Measurements from ENCODE around the gene WFDC13.
A peak's percentile ranks its signal among the peaks of the same experiment; 100 is the strongest.
"Not testable (repeated sequence)": the region's sequence is repeated elsewhere in the genome, so short reads cannot be mapped to it uniquely, and the experiment has no call there.

WFDC13 gene, protein sequence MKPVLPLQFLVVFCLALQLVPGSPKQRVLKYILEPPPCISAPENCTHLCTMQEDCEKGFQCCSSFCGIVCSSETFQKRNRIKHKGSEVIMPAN

GRCh38 chr20:45701873-45702272, at the start of gene WFDC13:
Gene WFDC13, plus strand, starts transcription at chr20:45702038. Its CDS starts 86 bp downstream, at chr20:45702124.
- H3K27me3 ChIP-seq = no peaks in the 10 kb centered on the region
- no peak within 1 kb of the TSS for H3K9ac ChIP-seq
- no peak for TF ChIP-seq Cebpa-rat (IDR thresholded peaks at IDR 0.05)
- no peaks in the 10 kb centered on the region for H4K20me1 ChIP-seq
- no peak within 1 kb of the TSS for H3K27ac ChIP-seq
- no peaks in the 10 kb centered on the region for H3K9me3 ChIP-seq (replicated peaks in 1 of 11)
- H3K36me3 ChIP-seq = no peaks in the 10 kb centered on the region
- peaks cover 0 to 30% (median 0%) of the 10 kb centered on the region in 10 experiments; a peak in 4 of 20 replicates for H3K4me1 ChIP-seq
- no peak within 1 kb of the TSS for H3K4me2 ChIP-seq
- H3K4me3 ChIP-seq = no peak within 1 kb of the TSS

DNA sequence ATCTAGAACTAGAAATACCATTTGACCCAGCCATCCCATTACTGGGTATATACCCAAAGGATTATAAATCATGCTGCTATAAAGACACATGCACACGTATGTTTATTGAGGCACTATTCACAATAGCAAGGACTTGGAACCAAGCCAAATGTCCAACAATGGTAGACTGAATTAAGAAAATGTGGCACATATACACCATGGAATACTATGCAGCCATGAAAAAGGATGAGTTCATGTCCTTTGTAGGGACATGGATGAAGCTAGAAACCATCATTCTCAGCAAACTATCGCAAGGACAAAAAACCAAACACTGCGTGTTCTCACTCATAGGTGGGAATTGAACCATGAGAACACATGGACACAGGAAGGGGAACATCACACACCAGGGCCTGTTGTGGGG, 44.8 kb upstream of the WFDC13 start:
- not testable (repeated sequence) for H3K9ac ChIP-seq; H4K20me1 ChIP-seq; H3K4me1 ChIP-seq; H3K9me3 ChIP-seq (replicated peaks in 1 of 11); H3K27me3 ChIP-seq; H3K36me3 ChIP-seq; H3K27ac ChIP-seq; H3K4me2 ChIP-seq; H3K4me3 ChIP-seq

DNA sequence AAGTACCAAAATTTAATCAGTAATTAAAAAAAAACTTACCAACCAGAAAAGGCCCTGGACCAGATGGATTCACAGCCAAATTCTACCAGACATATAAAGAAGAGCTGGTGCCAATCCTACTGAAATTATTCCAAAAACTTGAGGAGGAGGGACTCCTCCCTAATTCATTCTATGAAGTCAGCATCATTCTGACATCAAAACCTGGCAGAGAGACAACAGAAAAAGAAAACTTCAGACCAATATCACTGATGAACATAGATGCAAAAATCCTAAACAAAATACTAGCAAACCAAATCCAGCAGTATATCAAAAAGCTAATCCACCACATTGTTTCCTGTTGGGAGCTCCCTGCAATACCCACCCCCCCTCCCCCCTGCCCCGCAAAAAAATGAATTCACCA, 31.7 kb upstream of the WFDC13 start, which contains the start of gene WFDC11:
WFDC11 (minus strand) TSS at position 101 of the 400 bp plus-strand sequence. CDS start 19,639 bp downstream, outside the sequence.
- Histone ChIP-seq H3K4me1 (peaks cover 0 to 4% (median 0%) of the 10 kb centered on the region in 10 experiments; a peak in 1 of 20 replicates), H4K20me1 (no peaks in the 10 kb centered on the region), H3K4me2 (0 out of 22 replicates have a peak within 1 kb of the TSS, but pooled peaks of 1 of the 11 experiments have one; percentile 4), H3K36me3 (no peaks in the 10 kb centered on the region), H3K27me3 (no peaks in the 10 kb centered on the region), H3K27ac (no peak within 1 kb of the TSS), H3K9ac (no peak within 1 kb of the TSS), H3K9me3 (replicated peaks in 1 of 11) (peaks cover 5 to 18% (median 10%) of the 10 kb centered on the region in 11 experiments; a peak in 19 of 22 replicates), H3K4me3 (no peak within 1 kb of the TSS)
- no peak for TF ChIP-seq Cebpa-rat (IDR thresholded peaks at IDR 0.05)

GRCh38 chr20:45672765-45673164, 29.1 kb upstream of the WFDC13 start:
- H3K27ac ChIP-seq = no peak overlapping the region
- H3K36me3 ChIP-seq = no peaks in the 10 kb centered on the region
- H3K9ac ChIP-seq = no peak overlapping the region
- no peaks in the 10 kb centered on the region for H4K20me1 ChIP-seq
- no peak for TF ChIP-seq Cebpa-rat (IDR thresholded peaks at IDR 0.05)
- peaks cover 0 to 4% (median 0%) of the 10 kb centered on the region in 10 experiments; a peak in 1 of 20 replicates for H3K4me1 ChIP-seq
- peaks cover 7 to 34% (median 13%) of the 10 kb centered on the region in 11 experiments; a peak in 19 of 22 replicates for H3K9me3 ChIP-seq (replicated peaks in 1 of 11)
- H3K4me3 ChIP-seq = no peak overlapping the region
- H3K27me3 ChIP-seq = no peaks in the 10 kb centered on the region
- H3K4me2 ChIP-seq = no peak overlapping the region

- H4K20me1 ChIP-seq = no peaks in the 10 kb centered on the region
- no peak overlapping the region for H3K4me3 ChIP-seq
- no peaks in the 10 kb centered on the region for H3K27me3 ChIP-seq
- H3K4me1 ChIP-seq = peaks cover 8 to 17% (median 15%) of the 10 kb centered on the region in 10 experiments; a peak in 19 of 20 replicates
- TF ChIP-seq Cebpa-rat (IDR thresholded peaks at IDR 0.05) = no peak
- H3K36me3 ChIP-seq = peaks cover 0 to 6% (median 0%) of the 10 kb centered on the region in 11 experiments; a peak in 2 of 22 replicates
- H3K27ac ChIP-seq = no peak overlapping the region
- H3K9me3 ChIP-seq (replicated peaks in 1 of 11) = peaks cover 40 to 86% (median 50%) of the 10 kb centered on the region in 11 experiments
- no peak overlapping the region for H3K9ac ChIP-seq
- H3K4me2 ChIP-seq = no peak overlapping the region
These were observed 22.2 kb upstream of the WFDC13 start for GRCh38 chr20:45679650-45680049.

- Histone ChIP-seq H4K20me1 (no peaks in the 10 kb centered on the region), H3K9me3 (replicated peaks in 1 of 11) (peaks cover 6 to 36% (median 15%) of the 10 kb centered on the region in 11 experiments; a peak in 20 of 22 replicates), H3K36me3 (no peaks in the 10 kb centered on the region), H3K27me3 (no peaks in the 10 kb centered on the region), H3K27ac (no peak overlapping the region), H3K9ac (no peak overlapping the region), H3K4me1 (peaks cover 8 to 25% (median 21%) of the 10 kb centered on the region in 10 experiments; a peak in 19 of 20 replicates), H3K4me2 (no peak overlapping the region), H3K4me3 (no peak overlapping the region)
- no peak for TF ChIP-seq Cebpa-rat (IDR thresholded peaks at IDR 0.05)
These were observed 15.9 kb upstream of the WFDC13 start for GRCh38 chr20:45685896-45686295.

GRCh38 chr20:45693346-45693745, 8.5 kb upstream of the WFDC13 start:
- not testable (repeated sequence) for H4K20me1 ChIP-seq, H3K4me3 ChIP-seq, H3K4me2 ChIP-seq, H3K27me3 ChIP-seq, H3K9ac ChIP-seq, H3K27ac ChIP-seq, H3K36me3 ChIP-seq
- H3K9me3 ChIP-seq (replicated peaks in 1 of 11) = peaks cover 0 to 13% (median 0%) of the 10 kb centered on the region in 11 experiments; a peak in 2 of 22 replicates
- peaks cover 0 to 20% (median 0%) of the 10 kb centered on the region in 10 experiments; a peak in 3 of 20 replicates for H3K4me1 ChIP-seq

DNA sequence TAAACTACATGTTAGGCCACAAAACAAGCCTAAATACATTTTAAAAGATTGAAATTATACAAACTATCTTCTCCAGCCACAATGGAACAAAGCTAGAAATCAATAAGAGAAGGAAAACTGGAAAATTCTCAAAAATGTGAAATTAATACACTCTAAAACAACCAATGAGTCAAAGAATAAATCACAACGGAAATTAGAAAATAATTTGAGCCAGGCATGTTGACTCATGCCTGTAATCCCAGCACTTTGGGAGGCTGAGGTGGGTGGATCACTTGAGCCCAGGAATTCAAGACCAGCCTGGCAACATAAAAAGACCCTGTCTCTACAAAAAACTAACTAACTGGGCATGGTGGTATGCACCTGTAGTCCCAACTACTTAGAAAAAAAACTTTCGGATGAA, 6.3 kb upstream of the WFDC13 start:
- Histone ChIP-seq H3K4me1 (peaks cover 0 to 31% (median 0%) of the 10 kb centered on the region in 10 experiments; a peak in 3 of 20 replicates), H4K20me1 (no peaks in the 10 kb centered on the region), H3K27me3 (no peaks in the 10 kb centered on the region), H3K4me2 (no peak overlapping the region), H3K4me3 (no peak overlapping the region), H3K27ac (no peak overlapping the region), H3K9me3 (replicated peaks in 1 of 11) (peaks cover 0 to 13% (median 0%) of the 10 kb centered on the region in 11 experiments; a peak in 2 of 22 replicates), H3K36me3 (no peaks in the 10 kb centered on the region), H3K9ac (no peak overlapping the region)
- TF ChIP-seq Cebpa-rat (IDR thresholded peaks at IDR 0.05) = no peak

- H3K9me3 ChIP-seq (replicated peaks in 1 of 11) = no peaks in the 10 kb centered on the region
These were observed 734 bp upstream of the WFDC13 start for GRCh38 chr20:45701104-45701503.

More at GRCh38 chr20:45701104-45701503, 734 bp upstream of the WFDC13 start:
- Histone ChIP-seq H3K27me3 (no peaks in the 10 kb centered on the region), H3K9ac (no peak overlapping the region), H3K4me1 (peaks cover 0 to 30% (median 0%) of the 10 kb centered on the region in 10 experiments; a peak in 4 of 20 replicates), H3K4me3 (no peak overlapping the region), H4K20me1 (no peaks in the 10 kb centered on the region), H3K4me2 (no peak overlapping the region), H3K36me3 (no peaks in the 10 kb centered on the region), H3K27ac (no peak overlapping the region)
- no peak for TF ChIP-seq Cebpa-rat (IDR thresholded peaks at IDR 0.05)

Measured in BLaER1 treated with 17β-estradiol and CSF1 and Interleukin-3, amounts not matched to agents 10 nM and 100 nM (cell line).